Activated naive CD8-positive, alpha-beta T cell treated with anti-CD3 and anti-CD28 coated beads for 36 hours (primary cell): ENCODE data around the gene CST4. TPM values are rescaled to one million over a fixed set of nuclear protein-coding genes. Genes with fewer than 3 reads are reported as not detected.
A peak's percentile ranks its signal among the peaks of the same experiment; 100 is the strongest.
"Not testable (repeated sequence)": the region's sequence is repeated elsewhere in the genome, so short reads cannot be mapped to it uniquely, and the experiment has no call there.

ENCODE experiments used
- DNase-seq: peaks from one replicate; pipeline ENCODE4 v3.0.0; 2021
- H3K27ac Mint-ChIP-seq: one replicate; pipeline ENCODE4 v1.8.0; 2022; ENCODE audit warnings: mild to moderate bottlenecking, moderate library complexity, mixed read lengths
- H3K27me3 Mint-ChIP-seq: one replicate; pipeline ENCODE4 v1.8.0; 2022; ENCODE audit warnings: mild to moderate bottlenecking, mixed read lengths
- H3K36me3 Mint-ChIP-seq: one replicate; pipeline ENCODE4 v1.8.0; 2021; ENCODE audit warnings: mild to moderate bottlenecking, mixed read lengths
- H3K4me1 Mint-ChIP-seq: one replicate; pipeline ENCODE4 v1.8.0; 2021; ENCODE audit warnings: mixed read lengths
- H3K4me3 Mint-ChIP-seq: one replicate; pipeline ENCODE4 v1.8.0; 2022; ENCODE audit warnings: mild to moderate bottlenecking, moderate library complexity, mixed read lengths
- H3K9me3 Mint-ChIP-seq: one replicate; pipeline ENCODE4 v1.8.0; 2022; ENCODE audit warnings: mixed read lengths
- total RNA-seq, 2 experiments: library from RNA; stranded (reverse); gene quantifications; one replicate each; pipeline ENCODE4 v1.2.3, GENCODE V29; 2021

Gene CST4
- total RNA-seq, 2 experiments from 2014 or later: not detected

DNA sequence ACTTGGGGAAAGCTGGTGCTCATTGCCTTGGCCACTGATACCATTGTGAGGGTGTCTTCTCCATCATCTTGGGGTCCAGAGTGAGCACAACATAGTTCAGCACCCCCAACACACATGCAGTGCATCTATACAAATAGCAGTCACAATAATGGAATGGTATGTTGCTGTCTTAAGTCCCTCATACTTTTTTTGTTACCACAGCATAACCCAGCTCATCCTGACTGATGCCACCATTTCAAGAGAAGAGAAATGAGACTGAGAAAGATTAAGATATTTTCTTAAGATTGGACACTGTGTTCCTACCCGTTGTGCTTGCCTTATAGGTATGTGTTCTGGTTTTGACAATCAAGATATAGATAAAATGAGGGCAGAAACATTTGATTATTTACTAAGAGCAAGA is 15.6 kb downstream of the CST4 start:
- Mint-ChIP-seq H3K27ac (no peak overlapping the region), H3K4me3 (no peak overlapping the region), H3K36me3 (no peaks in the 10 kb centered on the region), H3K4me1 (no peaks in the 10 kb centered on the region), H3K9me3 (peaks cover 2% of the 10 kb centered on the region), H3K27me3 (peaks cover 12% of the 10 kb centered on the region)
- DNase-seq: no peak

DNA sequence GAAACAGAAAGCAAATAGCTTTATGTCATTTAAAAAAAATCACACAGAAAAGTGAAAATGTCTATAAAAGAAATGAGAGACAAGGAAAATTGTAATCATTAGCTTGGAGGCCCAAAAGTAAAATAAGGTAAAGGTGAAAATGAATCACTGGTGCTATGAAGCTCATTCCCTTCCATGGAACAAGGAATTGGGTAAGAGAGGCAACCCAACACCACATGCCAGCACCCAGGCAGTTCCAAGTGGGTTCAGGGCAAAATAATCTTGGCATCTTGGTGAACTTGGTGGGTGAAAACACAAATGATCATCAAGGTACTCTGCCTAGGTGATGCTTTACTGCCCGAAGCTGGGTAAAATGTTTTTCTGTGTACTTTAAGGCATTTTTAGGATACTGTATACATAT is 16.7 kb downstream of the CST4 start:
- H3K27ac Mint-ChIP-seq: no peak overlapping the region
- peaks cover 2% of the 10 kb centered on the region for H3K9me3 Mint-ChIP-seq
- no peak for DNase-seq
- peaks cover 8% of the 10 kb centered on the region for H3K27me3 Mint-ChIP-seq
- H3K4me1 Mint-ChIP-seq: no peaks in the 10 kb centered on the region
- H3K36me3 Mint-ChIP-seq: no peaks in the 10 kb centered on the region
- H3K4me3 Mint-ChIP-seq: no peak overlapping the region

DNA sequence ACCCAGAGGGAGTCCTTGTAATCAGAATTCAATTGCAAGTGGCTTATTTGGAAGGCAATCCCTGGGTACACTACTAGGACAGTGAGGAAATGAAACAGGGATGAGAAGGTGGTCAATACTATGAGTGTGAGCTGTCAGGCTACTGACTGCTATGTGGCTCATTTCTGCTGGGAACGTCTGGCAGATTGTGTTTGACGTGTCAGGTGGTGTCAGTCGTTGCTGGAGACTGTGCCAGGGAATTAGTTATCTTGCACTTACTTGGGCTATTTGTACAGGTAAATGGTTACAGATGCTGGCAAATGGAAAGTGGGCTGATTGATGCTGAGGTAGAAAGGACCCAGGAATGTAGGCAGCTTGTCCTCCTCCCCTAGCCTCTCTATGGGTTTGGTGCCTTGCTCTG is 17.4 kb downstream of the CST4 start:
- Mint-ChIP-seq H3K27ac (no peak overlapping the region), H3K4me1 (no peaks in the 10 kb centered on the region), H3K36me3 (no peaks in the 10 kb centered on the region), H3K4me3 (no peak overlapping the region), H3K27me3 (peaks cover 2% of the 10 kb centered on the region), H3K9me3 (peaks cover 2% of the 10 kb centered on the region)
- DNase-seq: no peak

DNA sequence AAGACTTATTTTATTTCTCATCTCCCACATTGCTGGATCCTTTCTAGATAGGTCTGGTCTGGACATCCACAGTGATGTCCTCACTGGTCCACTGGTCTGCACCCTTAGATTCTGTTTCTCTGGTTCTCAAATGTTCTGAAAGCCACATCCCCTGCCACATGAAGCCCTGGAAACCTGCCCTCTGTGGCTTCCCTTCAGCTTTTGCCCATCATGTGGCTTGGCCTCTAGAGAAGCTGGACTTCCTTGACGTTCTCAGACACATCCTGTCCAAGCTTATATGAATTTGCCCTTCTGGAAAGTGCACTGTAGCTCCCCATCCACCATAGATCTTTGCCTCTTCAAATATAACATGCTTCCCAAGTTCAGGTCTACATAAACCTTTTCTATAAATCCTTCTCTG is 18.5 kb downstream of the CST4 start:
- Mint-ChIP-seq H3K27me3 (no peaks in the 10 kb centered on the region), H3K36me3 (no peaks in the 10 kb centered on the region), H3K4me3 (no peak overlapping the region), H3K27ac (no peak overlapping the region), H3K9me3 (peaks cover 2% of the 10 kb centered on the region), H3K4me1 (no peaks in the 10 kb centered on the region)
- DNase-seq: no peak

DNA sequence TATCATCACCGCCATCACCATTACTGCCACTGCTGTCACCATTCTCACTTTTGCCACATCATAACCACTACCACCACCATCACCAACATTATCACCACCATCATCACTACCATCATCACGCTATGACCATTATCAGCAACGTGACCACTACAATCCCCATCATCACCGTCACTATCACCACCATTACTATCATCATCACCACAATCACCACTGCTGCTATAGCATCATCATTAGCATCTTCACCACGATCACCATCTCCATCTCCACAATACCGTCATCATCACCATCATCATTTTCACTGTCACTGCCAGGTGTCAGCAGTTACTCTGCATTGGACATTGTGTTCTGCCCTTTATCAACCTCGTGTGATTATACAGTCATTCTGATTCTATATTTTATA is 19.0 kb downstream of the CST4 start:
- Mint-ChIP-seq H3K4me1 (no peaks in the 10 kb centered on the region), H3K27me3 (no peaks in the 10 kb centered on the region), H3K36me3 (no peaks in the 10 kb centered on the region), H3K27ac (no peak overlapping the region), H3K4me3 (no peak overlapping the region), H3K9me3 (peaks cover 2% of the 10 kb centered on the region)
- no peak for DNase-seq

DNA sequence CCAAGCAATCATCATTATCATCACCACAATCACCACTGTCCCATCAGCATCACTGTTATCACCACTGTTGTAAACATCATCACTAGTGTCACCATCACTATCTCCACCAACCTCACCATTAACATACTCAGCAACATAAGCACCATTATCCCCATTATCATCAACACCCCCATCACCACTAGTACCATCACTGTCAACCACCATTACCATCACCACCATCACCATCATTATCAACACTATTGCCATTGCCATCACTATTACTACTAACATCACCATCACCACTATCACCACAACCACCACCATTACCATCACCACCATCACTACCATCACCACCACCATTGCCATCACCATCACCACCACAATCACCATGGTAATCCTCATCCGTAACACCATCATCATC is 19.5 kb downstream of the CST4 start:
- no peak for DNase-seq
- Mint-ChIP-seq H3K27ac (no peak overlapping the region), H3K9me3 (peaks cover 2% of the 10 kb centered on the region), H3K27me3 (no peaks in the 10 kb centered on the region), H3K4me3 (no peak overlapping the region), H3K36me3 (no peaks in the 10 kb centered on the region), H3K4me1 (no peaks in the 10 kb centered on the region)

DNA sequence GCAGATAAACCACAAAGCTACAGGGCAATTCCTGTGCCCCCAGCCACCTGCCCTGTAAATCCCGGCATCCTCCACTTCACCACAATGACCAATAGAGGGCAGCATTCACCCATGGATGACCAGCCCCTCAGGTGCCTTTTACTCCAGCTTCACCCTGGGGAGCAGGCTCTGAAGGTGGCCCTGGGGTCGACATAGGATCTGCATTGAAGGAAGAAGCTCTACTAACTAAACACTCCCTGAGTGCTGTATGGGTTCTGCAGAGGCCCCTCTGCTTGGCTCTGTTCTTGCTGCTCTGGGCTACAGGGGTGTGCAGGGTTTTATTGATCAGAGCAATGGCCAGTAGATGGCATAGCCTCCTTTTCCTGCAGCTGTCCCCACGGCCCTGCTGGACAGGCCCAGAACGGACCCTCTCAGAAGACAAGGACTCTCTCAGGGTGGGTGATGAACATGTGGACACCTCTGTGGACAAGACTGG is 20.3 kb downstream of the CST4 start:
- H3K36me3 Mint-ChIP-seq: no peaks in the 10 kb centered on the region
- H3K4me1 Mint-ChIP-seq: no peaks in the 10 kb centered on the region
- H3K27me3 Mint-ChIP-seq: no peaks in the 10 kb centered on the region
- peak; percentile 40 for DNase-seq
- H3K27ac Mint-ChIP-seq: no peak overlapping the region
- no peak overlapping the region for H3K4me3 Mint-ChIP-seq
- H3K9me3 Mint-ChIP-seq: peaks cover 2% of the 10 kb centered on the region

DNA sequence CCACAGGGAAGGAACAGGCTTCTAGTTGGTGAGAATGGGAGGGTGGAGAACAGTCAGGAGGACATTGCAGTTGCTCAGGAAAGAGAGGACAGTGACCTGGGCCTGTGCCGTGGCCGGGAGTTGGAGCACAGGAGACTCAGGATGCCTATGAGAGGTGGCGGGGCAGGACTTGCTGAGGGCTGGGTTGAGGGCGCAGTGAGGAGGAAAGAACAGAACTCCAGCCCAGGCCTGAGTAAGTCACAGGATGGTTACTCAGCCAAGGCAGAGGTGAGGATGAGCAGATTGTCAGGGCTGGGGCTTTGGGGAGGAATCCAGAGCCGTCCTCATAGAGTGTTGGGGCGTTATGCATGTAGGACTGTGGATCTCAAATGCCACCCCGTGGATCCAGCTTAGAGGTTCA is 21.2 kb downstream of the CST4 start:
- no peak for DNase-seq
- Mint-ChIP-seq H3K4me1 (no peaks in the 10 kb centered on the region), H3K9me3 (no peaks in the 10 kb centered on the region), H3K4me3 (no peak overlapping the region), H3K27me3 (no peaks in the 10 kb centered on the region), H3K27ac (no peak overlapping the region), H3K36me3 (no peaks in the 10 kb centered on the region)

DNA sequence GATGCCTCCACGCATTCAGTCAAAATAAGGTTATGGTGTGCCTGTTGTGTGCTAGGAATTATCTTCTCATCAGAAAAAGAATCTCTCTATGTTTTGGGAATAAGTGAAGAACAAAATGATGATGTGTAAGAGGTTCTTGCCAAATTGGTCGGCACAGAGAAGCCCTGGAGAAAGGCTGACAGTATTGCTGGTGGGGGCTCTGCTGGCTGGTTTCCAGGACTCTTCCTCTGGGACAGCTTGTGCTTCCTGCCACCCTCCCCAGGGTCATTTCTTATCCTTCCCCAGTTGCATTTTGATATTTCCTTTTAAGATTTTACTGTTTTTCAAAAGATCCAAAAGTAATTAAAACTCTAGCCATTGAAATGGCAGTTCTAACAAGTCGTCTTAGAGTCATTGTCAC is 22.1 kb downstream of the CST4 start:
- H3K27ac Mint-ChIP-seq: no peak overlapping the region
- no peak overlapping the region for H3K4me3 Mint-ChIP-seq
- no peaks in the 10 kb centered on the region for H3K9me3 Mint-ChIP-seq
- H3K36me3 Mint-ChIP-seq: no peaks in the 10 kb centered on the region
- no peaks in the 10 kb centered on the region for H3K27me3 Mint-ChIP-seq
- no peaks in the 10 kb centered on the region for H3K4me1 Mint-ChIP-seq
- DNase-seq: no peak

DNA sequence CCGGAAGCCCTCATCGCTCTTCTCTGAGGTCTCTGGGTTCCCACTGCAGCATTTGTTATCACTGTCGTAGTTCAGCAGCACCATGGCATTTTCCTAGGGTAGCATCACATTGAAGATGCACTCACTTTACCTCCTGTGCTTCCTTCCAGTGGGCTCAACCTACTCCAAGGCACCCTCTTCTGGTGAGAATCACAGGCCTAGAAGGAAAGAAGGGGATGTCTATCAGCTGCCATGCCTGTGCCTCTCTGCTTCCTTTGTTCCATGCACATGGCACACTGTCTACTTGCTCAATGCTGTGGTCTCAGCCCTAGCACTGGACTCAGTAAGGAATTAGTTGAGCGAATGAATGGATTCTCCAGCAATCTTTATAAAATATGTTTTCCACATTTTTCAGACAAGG is 22.6 kb downstream of the CST4 start:
- Mint-ChIP-seq H3K27me3 (no peaks in the 10 kb centered on the region), H3K4me3 (no peak overlapping the region), H3K4me1 (no peaks in the 10 kb centered on the region), H3K9me3 (no peaks in the 10 kb centered on the region), H3K27ac (no peak overlapping the region), H3K36me3 (no peaks in the 10 kb centered on the region)
- no peak for DNase-seq

DNA sequence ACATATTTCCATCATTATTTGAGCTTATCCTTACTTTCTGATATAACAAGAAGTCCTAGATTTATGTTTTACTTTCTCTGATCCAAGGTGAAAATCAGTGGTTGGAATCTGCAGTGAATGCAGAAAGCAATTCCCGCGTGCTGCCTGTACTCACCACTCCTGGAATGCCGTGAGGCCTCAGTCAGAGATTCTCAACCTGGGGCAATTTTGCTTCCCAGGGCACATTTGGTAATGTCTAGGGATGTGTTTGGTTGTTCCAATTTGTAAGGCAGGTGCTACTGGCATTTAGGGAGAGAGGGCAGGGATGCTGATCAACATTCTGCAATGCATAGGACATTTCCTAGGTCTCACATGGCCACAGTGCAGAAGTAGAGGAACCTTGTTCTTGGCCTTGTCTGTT is 23.9 kb downstream of the CST4 start:
- Mint-ChIP-seq H3K4me3 (no peak overlapping the region), H3K27me3 (no peaks in the 10 kb centered on the region), H3K36me3 (no peaks in the 10 kb centered on the region), H3K4me1 (no peaks in the 10 kb centered on the region), H3K9me3 (no peaks in the 10 kb centered on the region), H3K27ac (no peak overlapping the region)
- DNase-seq: no peak

DNA sequence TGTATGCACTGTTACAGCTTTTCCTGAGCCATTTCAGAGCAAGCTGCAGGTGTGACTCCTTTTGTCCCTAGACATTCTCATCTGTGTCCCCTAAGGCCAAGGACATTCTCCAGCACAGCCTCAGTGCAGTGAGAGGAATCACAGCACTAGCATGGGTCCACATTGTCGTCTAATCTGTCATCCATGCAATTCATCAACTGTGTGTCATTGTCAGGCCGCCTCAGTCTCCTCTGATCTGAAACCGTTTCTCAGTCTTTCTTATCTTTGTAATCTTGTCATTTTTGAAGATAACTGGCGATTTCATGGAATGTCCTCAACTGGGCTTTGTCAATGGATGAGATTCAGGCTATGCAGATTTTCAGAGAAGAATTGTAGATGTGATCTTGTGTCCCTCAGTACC is 24.8 kb downstream of the CST4 start:
- not testable (repeated sequence) for H3K9me3 Mint-ChIP-seq, H3K4me3 Mint-ChIP-seq, H3K4me1 Mint-ChIP-seq, H3K27me3 Mint-ChIP-seq, H3K36me3 Mint-ChIP-seq, DNase-seq, H3K27ac Mint-ChIP-seq

DNA sequence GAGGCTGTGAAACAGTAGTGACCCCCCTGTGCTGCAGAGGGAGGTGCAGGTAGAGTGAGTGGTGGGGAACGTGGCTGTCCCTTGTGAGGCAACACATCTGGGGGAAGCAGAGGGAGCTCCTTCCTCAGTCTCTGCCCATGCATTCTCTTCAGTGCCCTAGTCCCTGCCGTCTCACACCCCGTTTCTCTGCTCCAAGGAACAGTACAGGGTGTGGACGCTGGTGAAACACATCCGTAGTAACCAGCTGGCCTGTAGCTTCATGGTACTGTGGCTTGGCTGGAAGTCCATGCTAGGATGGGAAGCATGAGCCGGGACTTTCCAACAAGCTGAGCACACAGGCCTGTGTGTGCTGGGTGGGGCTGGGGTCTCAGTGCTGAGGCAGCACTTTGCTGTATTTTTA is 25.7 kb downstream of the CST4 start:
- DNase-seq: no peak
- Mint-ChIP-seq H3K4me3 (no peak overlapping the region), H3K36me3 (no peaks in the 10 kb centered on the region), H3K4me1 (no peaks in the 10 kb centered on the region), H3K27me3 (no peaks in the 10 kb centered on the region), H3K9me3 (no peaks in the 10 kb centered on the region), H3K27ac (no peak overlapping the region)

DNA sequence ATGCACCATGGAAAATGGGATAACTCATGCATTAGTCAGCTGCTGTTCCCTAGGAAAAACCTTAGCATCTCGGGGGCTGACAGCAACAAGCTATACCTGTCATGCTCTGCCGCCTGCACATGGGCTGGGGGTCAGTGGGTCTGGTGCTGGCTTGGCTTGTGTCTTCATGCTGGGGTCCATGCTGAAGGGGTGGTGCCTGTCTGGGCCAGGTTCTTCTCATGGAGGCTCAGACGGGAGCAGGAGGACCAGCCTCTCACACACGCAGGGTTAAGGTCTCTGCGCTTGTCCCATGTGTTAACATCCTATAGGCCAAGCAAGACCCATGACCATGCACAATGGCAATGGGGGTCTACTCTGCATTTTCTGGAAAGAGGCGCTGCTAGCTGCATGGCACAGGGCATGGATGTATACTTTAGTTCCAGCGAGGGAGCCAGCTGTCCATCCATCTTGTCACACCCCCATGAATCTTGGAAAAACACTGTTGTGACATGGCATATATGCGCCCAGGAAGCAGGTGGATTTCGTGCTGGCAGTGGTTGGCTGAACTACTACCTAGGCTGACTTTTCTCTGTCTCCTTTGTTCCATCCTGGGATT is 26.5 kb downstream of the CST4 start:
- no peaks in the 10 kb centered on the region for H3K4me1 Mint-ChIP-seq
- H3K27ac Mint-ChIP-seq: no peak overlapping the region
- H3K36me3 Mint-ChIP-seq: no peaks in the 10 kb centered on the region
- no peaks in the 10 kb centered on the region for H3K27me3 Mint-ChIP-seq
- no peaks in the 10 kb centered on the region for H3K9me3 Mint-ChIP-seq
- no peak overlapping the region for H3K4me3 Mint-ChIP-seq
- DNase-seq: no peak

DNA sequence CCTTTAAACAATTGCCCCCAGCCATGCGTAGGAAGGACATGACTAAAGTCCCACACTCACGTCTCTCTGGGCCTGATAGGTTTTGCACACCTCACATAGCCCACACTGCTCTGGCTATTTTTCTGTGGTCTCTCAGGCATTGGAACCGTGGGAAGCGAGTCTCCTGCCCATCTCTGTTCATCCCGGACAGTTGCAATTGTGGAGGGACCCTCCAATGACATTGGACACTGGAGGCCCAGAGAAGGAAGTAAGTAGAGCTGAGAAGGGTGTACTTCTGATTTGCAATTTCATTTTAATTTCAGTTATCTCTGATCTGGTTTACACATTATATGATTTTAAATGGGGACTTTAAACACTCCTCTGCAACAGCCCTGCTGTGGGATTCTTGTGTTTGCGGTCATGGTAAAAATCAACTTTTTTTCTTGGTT is 27.8 kb downstream of the CST4 start:
- H3K36me3 Mint-ChIP-seq: no peaks in the 10 kb centered on the region
- no peak overlapping the region for H3K27ac Mint-ChIP-seq
- H3K4me1 Mint-ChIP-seq: no peaks in the 10 kb centered on the region
- H3K4me3 Mint-ChIP-seq: no peak overlapping the region
- H3K9me3 Mint-ChIP-seq: no peaks in the 10 kb centered on the region
- peaks cover 5% of the 10 kb centered on the region for H3K27me3 Mint-ChIP-seq
- DNase-seq: no peak

DNA sequence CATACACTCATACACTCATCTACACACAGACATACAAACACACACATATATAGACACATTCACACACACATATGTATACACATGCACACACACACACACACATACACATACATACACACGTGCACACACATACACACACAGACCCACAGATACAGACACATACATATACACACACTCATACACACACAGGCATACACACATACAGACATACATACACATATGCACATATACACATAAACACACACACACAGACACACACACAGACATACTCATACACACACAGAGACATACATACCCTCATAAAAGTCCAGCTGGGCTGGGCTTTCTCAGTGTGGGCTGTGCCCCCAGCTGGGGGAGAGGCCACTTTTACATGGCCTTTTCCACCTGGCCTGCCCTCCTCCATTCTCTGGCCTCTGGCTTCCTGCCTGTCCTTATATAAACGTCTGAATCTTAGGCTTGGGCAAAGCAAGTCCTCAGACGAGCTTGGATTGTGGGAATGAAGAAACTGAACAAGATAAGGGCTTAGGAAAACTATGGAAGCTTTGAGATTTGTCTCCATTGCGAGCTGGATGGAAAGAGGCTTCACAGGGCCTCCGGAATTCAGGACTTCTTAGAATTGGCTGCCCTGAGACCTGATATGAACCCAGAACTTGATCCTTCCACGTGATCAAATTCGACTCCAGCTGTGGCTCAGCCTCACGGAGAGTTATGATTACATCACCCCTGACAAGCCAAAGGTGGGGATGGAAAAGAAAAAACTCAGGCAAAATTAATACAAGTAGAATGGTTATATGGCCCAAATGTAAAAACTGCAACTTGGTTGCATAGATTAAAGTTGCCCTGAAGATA is 28.6 kb downstream of the CST4 start:
- Mint-ChIP-seq H3K27me3 (peaks cover 9% of the 10 kb centered on the region), H3K36me3 (no peaks in the 10 kb centered on the region), H3K27ac (no peak overlapping the region), H3K9me3 (no peaks in the 10 kb centered on the region), H3K4me1 (no peaks in the 10 kb centered on the region), H3K4me3 (no peak overlapping the region)
- no peak for DNase-seq
